ENCODE results near the gene NTN3.

DNA sequence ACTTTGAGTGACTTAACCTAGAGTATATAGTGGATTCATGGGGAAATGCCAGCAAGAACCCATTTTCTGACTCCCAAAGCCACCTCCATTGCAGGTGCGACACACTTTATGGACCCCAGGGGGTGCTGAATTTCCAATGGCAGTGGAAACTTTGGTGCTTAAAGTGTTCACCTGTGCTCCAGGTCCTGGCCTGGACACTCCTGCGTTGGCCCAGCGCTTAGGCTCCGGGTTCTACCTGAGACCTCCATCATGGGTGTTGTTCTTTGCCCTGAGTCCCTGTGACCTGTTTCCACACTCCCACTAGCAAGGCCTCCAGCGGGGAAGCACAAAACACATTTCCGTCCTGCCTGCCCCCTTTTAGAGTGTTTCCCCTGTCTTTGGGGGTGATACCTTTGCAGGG, 38.8 kb upstream of the NTN3 start:
- TF ChIP-seq, protein P1, sequence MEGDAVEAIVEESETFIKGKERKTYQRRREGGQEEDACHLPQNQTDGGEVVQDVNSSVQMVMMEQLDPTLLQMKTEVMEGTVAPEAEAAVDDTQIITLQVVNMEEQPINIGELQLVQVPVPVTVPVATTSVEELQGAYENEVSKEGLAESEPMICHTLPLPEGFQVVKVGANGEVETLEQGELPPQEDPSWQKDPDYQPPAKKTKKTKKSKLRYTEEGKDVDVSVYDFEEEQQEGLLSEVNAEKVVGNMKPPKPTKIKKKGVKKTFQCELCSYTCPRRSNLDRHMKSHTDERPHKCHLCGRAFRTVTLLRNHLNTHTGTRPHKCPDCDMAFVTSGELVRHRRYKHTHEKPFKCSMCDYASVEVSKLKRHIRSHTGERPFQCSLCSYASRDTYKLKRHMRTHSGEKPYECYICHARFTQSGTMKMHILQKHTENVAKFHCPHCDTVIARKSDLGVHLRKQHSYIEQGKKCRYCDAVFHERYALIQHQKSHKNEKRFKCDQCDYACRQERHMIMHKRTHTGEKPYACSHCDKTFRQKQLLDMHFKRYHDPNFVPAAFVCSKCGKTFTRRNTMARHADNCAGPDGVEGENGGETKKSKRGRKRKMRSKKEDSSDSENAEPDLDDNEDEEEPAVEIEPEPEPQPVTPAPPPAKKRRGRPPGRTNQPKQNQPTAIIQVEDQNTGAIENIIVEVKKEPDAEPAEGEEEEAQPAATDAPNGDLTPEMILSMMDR (IDR thresholded peaks at IDR 0.05; ENCODE audit: low read depth, low read length, poor library complexity, severe bottlenecking), result no peak
- no peak for TF ChIP-seq EZH2phosphoT487 (IDR thresholded peaks at IDR 0.05; ENCODE audit: borderline replicate concordance, low read length)
